ENCODE data around the gene SUSD1. TPM values are rescaled to one million over a fixed set of nuclear protein-coding genes. Genes with fewer than 3 reads are reported as not detected.
A peak's percentile ranks its signal among the peaks of the same experiment; 100 is the strongest.
"Not testable (repeated sequence)": the region's sequence is repeated elsewhere in the genome, so short reads cannot be mapped to it uniquely, and the experiment has no call there.

Gene SUSD1
- total RNA-seq: 47.6 and 59.6 TPM in 2 replicates

GRCh38 chr9:112174965-112175795 is at the start of gene SUSD1:
TSS of gene SUSD1 (minus strand) at chr9:112175297. CDS start at chr9:112175235, 62 bp downstream.
- DNase-seq: peak; percentile 34

- no peak for DNase-seq
These were observed 49.5 kb upstream of the SUSD1 start for GRCh38 chr9:112224401-112225289.

- DNase-seq: no peak
These were observed 43.8 kb upstream of the SUSD1 start for GRCh38 chr9:112218908-112219307.

GRCh38 chr9:112212926-112213325 is 37.8 kb upstream of the SUSD1 start:
- no peak for DNase-seq

GRCh38 chr9:112207451-112207850 is 32.4 kb upstream of the SUSD1 start:
- DNase-seq: no peak

GRCh38 chr9:112203536-112203935 is 28.4 kb upstream of the SUSD1 start:
- DNase-seq: no peak

- no peak for DNase-seq
These were observed 25.6 kb upstream of the SUSD1 start for GRCh38 chr9:112200711-112201110.

- DNase-seq: no peak
These were observed 23.5 kb upstream of the SUSD1 start for GRCh38 chr9:112198646-112199045.

GRCh38 chr9:112194969-112195431 is 19.9 kb upstream of the SUSD1 start:
- DNase-seq: no peak

- DNase-seq: no peak
These were observed 18.6 kb upstream of the SUSD1 start for GRCh38 chr9:112193572-112194288.

- not testable (repeated sequence) for DNase-seq
These were observed 15.2 kb upstream of the SUSD1 start for GRCh38 chr9:112190320-112190719.

- no peak for DNase-seq
These were observed 13.8 kb upstream of the SUSD1 start for GRCh38 chr9:112188884-112189283.

GRCh38 chr9:112187404-112187803 is 12.3 kb upstream of the SUSD1 start:
- no peak for DNase-seq

GRCh38 chr9:112186695-112187094 is 11.6 kb upstream of the SUSD1 start:
- no peak for DNase-seq

GRCh38 chr9:112184946-112185345 is 9.8 kb upstream of the SUSD1 start:
- no peak for DNase-seq

GRCh38 chr9:112184221-112184620 is 9.1 kb upstream of the SUSD1 start:
- no peak for DNase-seq

- no peak for DNase-seq
These were observed 5.3 kb upstream of the SUSD1 start for GRCh38 chr9:112180387-112180881.

- no peak for DNase-seq
These were observed 4.7 kb upstream of the SUSD1 start for GRCh38 chr9:112179816-112180215.

- no peak for DNase-seq
These were observed 1.4 kb upstream of the SUSD1 start for GRCh38 chr9:112176524-112176923.

- DNase-seq: no peak
These were observed 759 bp upstream of the SUSD1 start for GRCh38 chr9:112175796-112176315.

GRCh38 chr9:112174222-112174964 is 704 bp downstream of the SUSD1 start:
- DNase-seq: peak; percentile 37
